PC-9 (cell line): Measurements from ENCODE around the gene MANBA. TPM values are rescaled to one million over a fixed set of nuclear protein-coding genes. Genes with fewer than 3 reads are reported as not detected.
A peak's percentile ranks its signal among the peaks of the same experiment; 100 is the strongest.

ENCODE experiments used
- Bru-seq: library from RNA; stranded (reverse); fragments of 400-500 nt; gene quantifications from one replicate; lab custom pipeline; 2021; lab: Mats Ljungman, UMichigan
- BruChase-seq, 2 experiments: library from RNA; stranded (reverse); fragments of 400-500 nt; gene quantifications; one replicate each; lab custom pipeline; 2021; lab: Mats Ljungman, UMichigan
- BruUV-seq: library from RNA; stranded (reverse); fragments of 400-500 nt; replicated peaks from 2 replicates; lab custom pipeline; 2021; lab: Mats Ljungman, UMichigan
- CTCF ChIA-PET: fragments of 300-600 bp; sonication (Branson Sonifier 250); formaldehyde crosslinking; loops from one replicate; lab custom pipeline; 2022; ENCODE audit warnings: antibody characterized with exemption; lab: Charles Lee
- POLR2A ChIA-PET: fragments of 300-600 bp; sonication (Branson Sonifier 250); formaldehyde crosslinking; loops from one replicate; lab custom pipeline; 2022; ENCODE audit warnings: antibody characterized with exemption; ENCODE audit not compliant: unreplicated experiment; lab: Charles Lee
- DNase-seq, 2 experiments: peaks; one replicate each; pipeline versions ENCODE4 v3.0.0 to v3.0.0-alpha.2; 2015 to 2022; ENCODE audit warnings: mixed read lengths in 1 of 2
- H2AFZ ChIP-seq: fragments of 200-600 bp; sonication (generic); 2 replicates; pipeline ENCODE4 v1.8.1; 2017; ENCODE audit warnings: antibody characterized with exemption
- H3F3A ChIP-seq: fragments of 200-600 bp; sonication (generic); 2 replicates; pipeline ENCODE4 v1.8.1; 2017; ENCODE audit warnings: antibody characterized with exemption, mild to moderate bottlenecking, low read depth; ENCODE audit not compliant: insufficient read depth
- H3K27ac ChIP-seq: fragments of 200-600 bp; sonication (generic); 2 replicates; pipeline ENCODE4 v1.6.1; 2016; ENCODE audit warnings: mixed run types
- H3K27me3 ChIP-seq: fragments of 200-600 bp; sonication (generic); 2 replicates; pipeline ENCODE4 v1.6.1; 2016; ENCODE audit warnings: low read depth, mixed run types; ENCODE audit not compliant: insufficient read depth
- H3K36me3 ChIP-seq: fragments of 200-600 bp; sonication (generic); 2 replicates; pipeline ENCODE4 v1.6.1; 2016; ENCODE audit warnings: low read depth, mixed run types
- H3K4me1 ChIP-seq: fragments of 200-600 bp; sonication (generic); replicated peaks from 2 replicates; pipeline ENCODE4 v1.6.1; 2016; ENCODE audit warnings: mixed run types; ENCODE audit not compliant: insufficient read depth
- H3K4me2 ChIP-seq: fragments of 200-600 bp; sonication (generic); 2 replicates; pipeline ENCODE4 v1.6.1; 2017; ENCODE audit warnings: mixed run types
- H3K4me3 ChIP-seq: fragments of 200-600 bp; sonication (generic); 2 replicates; pipeline ENCODE4 v1.6.1; 2016; ENCODE audit warnings: mixed run types
- H3K79me2 ChIP-seq: fragments of 200-600 bp; sonication (generic); 2 replicates; pipeline ENCODE4 v1.6.1; 2017; ENCODE audit warnings: low read depth, mixed run types
- H3K9me2 ChIP-seq: fragments of 200-600 bp; sonication (generic); 2 replicates; pipeline ENCODE4 v1.8.1; 2017; ENCODE audit warnings: mild to moderate bottlenecking; ENCODE audit not compliant: insufficient read depth
- H3K9me3 ChIP-seq: fragments of 200-600 bp; sonication (generic); 2 replicates; pipeline ENCODE4 v1.8.1; 2016; ENCODE audit warnings: low read depth; ENCODE audit not compliant: insufficient read depth
- H4K20me1 ChIP-seq: fragments of 200-600 bp; sonication (generic); 2 replicates; pipeline ENCODE4 v1.8.1; 2017; ENCODE audit not compliant: insufficient read depth
- CTCF ChIP-seq: fragments of 200-600 bp; sonication (generic); conservative IDR thresholded peaks from 2 replicates; pipeline ENCODE4 v1.6.1; 2017; ENCODE audit warnings: mixed run types, antibody characterized with exemption, mild to moderate bottlenecking, moderate library complexity
- EZH2 ChIP-seq: fragments of 200-600 bp; sonication (generic); IDR thresholded peaks from 2 replicates; pipeline ENCODE4 v1.8.0; 2017; ENCODE audit warnings: antibody characterized with exemption, low read depth
- intact Hi-C: fragments of 100-400 bp; cut with micrococcal nuclease; formaldehyde crosslinking; loops from one replicate; pipeline ENCODE4 v1.10.0; 2022; ENCODE audit not compliant: unreplicated experiment
- long read RNA-seq: library from polyadenylated mRNA; stranded (forward); transcript quantifications from one replicate; pipeline ENCODE4 v2.0.0, GENCODE V29; 2022
- total RNA-seq: library from RNA; stranded (reverse); gene quantifications from 2 replicates; pipeline ENCODE4 v1.2.3, GENCODE V29; 2021

Gene MANBA
- total RNA-seq (9.8 and 11.8 TPM in 2 replicates), Bru-seq, nascent RNA (percentile 48 among the genes with signal in this experiment), BruChase-seq, experiment 1, labeled RNA remaining after a 2-hour chase (percentile 50 among the genes with signal in this experiment), BruChase-seq, experiment 2, labeled RNA remaining after a 6-hour chase (percentile 43 among the genes with signal in this experiment)
- long read RNA-seq, partial matches to known transcripts = 1 of 3 reads
- long read RNA-seq, other reads (novel, unspliced or antisense) = 1 of 3 reads

- no peak for TF ChIP-seq CTCF
- no peak for TF ChIP-seq EZH2
- H3K27me3 ChIP-seq = no peaks in the 10 kb centered on the region
- peaks cover 36% of the 10 kb centered on the region for H3K79me2 ChIP-seq
- no peaks in the 10 kb centered on the region for H3K9me2 ChIP-seq
- no peaks in the 10 kb centered on the region; the same call in 1 of the 2 replicates for H3F3A ChIP-seq
- peak within 1 kb of the TSS; percentile 95 for H2AFZ ChIP-seq
- H3K9me3 ChIP-seq = no peaks in the 10 kb centered on the region
- peak within 1 kb of the TSS; percentile 89 for H3K4me3 ChIP-seq
- H3K4me2 ChIP-seq = peak within 1 kb of the TSS; percentile 89
- ChIA-PET CTCF (interaction anchor here (0.6 kb wide), 1 partner anchor 71 kb away, joined by 3 read pairs; no protein-coding TSS in a partner anchor), POLR2A (interaction anchor here (0.6 to 0.7 kb wide), 2 partner anchors 109 to 158 kb away, joined by 3 to 4 read pairs; no protein-coding TSS in a partner anchor)
- no peaks in the 10 kb centered on the region for H3K36me3 ChIP-seq
- no peaks in the 10 kb centered on the region for H4K20me1 ChIP-seq
- no TSS peak for BruUV-seq
- intact Hi-C loops = loop anchor here (2.0 kb wide), 1 partner anchor 108 kb away; the partner anchor contains the start of gene CISD2
- peak; percentile 60 to 63 for DNase-seq
- no peak within 1 kb of the TSS for H3K27ac ChIP-seq
- H3K4me1 ChIP-seq = peaks cover 17% of the 10 kb centered on the region
Observed at GRCh38 chr4:102760645-102761295, at the start of gene MANBA. MANBA (minus strand) TSS chr4:102760968; CDS start chr4:102760894, 74 bp downstream.

GRCh38 chr4:102809691-102810090 is 48.9 kb upstream of the MANBA start:
- DNase-seq = no peak
- no TSS peak for BruUV-seq
- Histone ChIP-seq H3K27ac (no peak overlapping the region), H3F3A (no peaks in the 10 kb centered on the region; the same call in 1 of the 2 replicates), H3K27me3 (no peaks in the 10 kb centered on the region), H3K4me2 (no peak overlapping the region), H3K4me3 (no peak overlapping the region), H3K9me2 (no peaks in the 10 kb centered on the region), H2AFZ (no peak overlapping the region), H4K20me1 (peaks cover 68% of the 10 kb centered on the region), H3K4me1 (no peaks in the 10 kb centered on the region), H3K36me3 (peaks cover 33% of the 10 kb centered on the region), H3K9me3 (no peaks in the 10 kb centered on the region), H3K79me2 (peaks cover 89% of the 10 kb centered on the region)
- TF ChIP-seq EZH2 (no peak), CTCF (no peak)
- POLR2A ChIA-PET = interaction anchor here (0.6 kb wide), 1 partner anchor 199 kb away, joined by 4 read pairs; no protein-coding TSS in a partner anchor
- CTCF ChIA-PET = interaction anchor here (0.6 kb wide), 1 partner anchor 996 kb away, joined by 3 read pairs; no protein-coding TSS in a partner anchor
- intact Hi-C loops = no loop called here

- no peak overlapping the region for H3K27ac ChIP-seq
- H3K4me3 ChIP-seq = no peak overlapping the region
- ChIA-PET POLR2A (interaction anchor here (0.6 kb wide), 1 partner anchor 200 kb away, joined by 4 read pairs; no protein-coding TSS in a partner anchor), CTCF (interaction anchor here (0.6 kb wide), 1 partner anchor 996 kb away, joined by 3 read pairs; no protein-coding TSS in a partner anchor)
- intact Hi-C loops = no loop called here
- no peaks in the 10 kb centered on the region for H3K27me3 ChIP-seq
- H3K9me3 ChIP-seq = no peaks in the 10 kb centered on the region
- peaks cover 84% of the 10 kb centered on the region for H3K79me2 ChIP-seq
- H4K20me1 ChIP-seq = peaks cover 65% of the 10 kb centered on the region
- BruUV-seq = no TSS peak
- H3K4me2 ChIP-seq = no peak overlapping the region
- no peaks in the 10 kb centered on the region; the same call in 1 of the 2 replicates for H3F3A ChIP-seq
- DNase-seq = no peak
- no peaks in the 10 kb centered on the region for H3K4me1 ChIP-seq
- no peak overlapping the region for H2AFZ ChIP-seq
- no peaks in the 10 kb centered on the region for H3K9me2 ChIP-seq
- no peak for TF ChIP-seq EZH2
- H3K36me3 ChIP-seq = peaks cover 35% of the 10 kb centered on the region
Observed at GRCh38 chr4:102809190-102809589, 48.4 kb upstream of the MANBA start.
